Smooth muscle cell (in vitro differentiated cells): ENCODE measurements around the gene EPHA1. TPM values are rescaled to one million over a fixed set of nuclear protein-coding genes. Genes with fewer than 3 reads are reported as not detected.
A peak's percentile ranks its signal among the peaks of the same experiment; 100 is the strongest.

ENCODE experiments used
- DNase-seq: peaks from one replicate; lab custom pipeline; 2025; ENCODE audit not compliant: unreplicated experiment; lab: John Stamatoyannopoulos, UW
- H2AFZ ChIP-seq: fragments of 200-600 bp; sonication (generic); 2 replicates; pipeline ENCODE4 v1.6.0; 2016; ENCODE audit warnings: antibody characterized with exemption, low read depth, mild to moderate bottlenecking
- H3F3A ChIP-seq: fragments of 200-600 bp; sonication (generic); 2 replicates; pipeline ENCODE4 v1.6.0; 2017; ENCODE audit warnings: antibody characterized with exemption, low read depth
- H3K27ac ChIP-seq: fragments of 200-600 bp; sonication (generic); 2 replicates; pipeline ENCODE4 v1.5.1; 2016; ENCODE audit warnings: low read depth, mild to moderate bottlenecking
- H3K27me3 ChIP-seq: fragments of 200-600 bp; sonication (generic); 2 replicates; pipeline ENCODE4 v1.6.1; 2016; ENCODE audit warnings: low read depth, mild to moderate bottlenecking
- H3K36me3 ChIP-seq: fragments of 200-600 bp; sonication (generic); 2 replicates; pipeline ENCODE4 v1.5.1; 2016; ENCODE audit warnings: low read depth
- H3K4me1 ChIP-seq: fragments of 200-600 bp; sonication (generic); 2 replicates; pipeline ENCODE4 v1.5.1; 2016; ENCODE audit warnings: low read depth
- H3K4me2 ChIP-seq: fragments of 200-600 bp; sonication (generic); 2 replicates; pipeline ENCODE4 v1.6.0; 2016; ENCODE audit warnings: mild to moderate bottlenecking
- H3K4me3 ChIP-seq: fragments of 200-600 bp; sonication (generic); 2 replicates; pipeline ENCODE4 v1.5.1; 2016; ENCODE audit warnings: mild to moderate bottlenecking
- H3K79me2 ChIP-seq: fragments of 200-600 bp; sonication (generic); 2 replicates; pipeline ENCODE4 v1.6.0; 2016; ENCODE audit warnings: low read depth, mild to moderate bottlenecking
- H3K9ac ChIP-seq: fragments of 200-600 bp; sonication (generic); 2 replicates; pipeline ENCODE4 v1.6.0; 2016; ENCODE audit warnings: low read depth
- H3K9me3 ChIP-seq: fragments of 200-600 bp; sonication (generic); replicated peaks from 2 replicates; pipeline ENCODE4 v1.5.1; 2016; ENCODE audit warnings: low read depth
- H4K20me1 ChIP-seq: fragments of 200-600 bp; sonication (generic); 2 replicates; pipeline ENCODE4 v1.6.0; 2016; ENCODE audit warnings: low read depth
- WGBS: methylation state at CpG from one replicate; pipeline ENCODE4 v1.1.7; 2016; ENCODE audit warnings: low lambda C conversion rate; 5-methylcytosine and 5-hydroxymethylcytosine counted together
- polyA plus RNA-seq: library from polyadenylated mRNA; unstranded; fragments of >200 nt; fragmentation: Nextera tagmentation; extraction: Ambion mirVana; gene quantifications from 2 replicates; pipeline ENCODE4 v1.2.1, GENCODE V29; 2016
- total RNA-seq: library from RNA; depleted of rRNA; stranded (reverse); fragments of >200 nt; gene quantifications from 2 replicates; pipeline ENCODE4 v1.2.3, GENCODE V29; 2014
- TF ChIP-seq, protein P1 (sequence below): fragments of 200-600 bp; sonication (generic); IDR thresholded peaks from 2 replicates; pipeline ENCODE4 v1.5.1; 2017; ENCODE audit warnings: borderline replicate concordance, mild to moderate bottlenecking, antibody characterized with exemption; ENCODE audit not compliant: insufficient read depth, poor library complexity, severe bottlenecking

EPHA1 gene
- total and polyA plus RNA-seq, 2 experiments from 2014 or later = 8.7 to 19.1 TPM

DNA sequence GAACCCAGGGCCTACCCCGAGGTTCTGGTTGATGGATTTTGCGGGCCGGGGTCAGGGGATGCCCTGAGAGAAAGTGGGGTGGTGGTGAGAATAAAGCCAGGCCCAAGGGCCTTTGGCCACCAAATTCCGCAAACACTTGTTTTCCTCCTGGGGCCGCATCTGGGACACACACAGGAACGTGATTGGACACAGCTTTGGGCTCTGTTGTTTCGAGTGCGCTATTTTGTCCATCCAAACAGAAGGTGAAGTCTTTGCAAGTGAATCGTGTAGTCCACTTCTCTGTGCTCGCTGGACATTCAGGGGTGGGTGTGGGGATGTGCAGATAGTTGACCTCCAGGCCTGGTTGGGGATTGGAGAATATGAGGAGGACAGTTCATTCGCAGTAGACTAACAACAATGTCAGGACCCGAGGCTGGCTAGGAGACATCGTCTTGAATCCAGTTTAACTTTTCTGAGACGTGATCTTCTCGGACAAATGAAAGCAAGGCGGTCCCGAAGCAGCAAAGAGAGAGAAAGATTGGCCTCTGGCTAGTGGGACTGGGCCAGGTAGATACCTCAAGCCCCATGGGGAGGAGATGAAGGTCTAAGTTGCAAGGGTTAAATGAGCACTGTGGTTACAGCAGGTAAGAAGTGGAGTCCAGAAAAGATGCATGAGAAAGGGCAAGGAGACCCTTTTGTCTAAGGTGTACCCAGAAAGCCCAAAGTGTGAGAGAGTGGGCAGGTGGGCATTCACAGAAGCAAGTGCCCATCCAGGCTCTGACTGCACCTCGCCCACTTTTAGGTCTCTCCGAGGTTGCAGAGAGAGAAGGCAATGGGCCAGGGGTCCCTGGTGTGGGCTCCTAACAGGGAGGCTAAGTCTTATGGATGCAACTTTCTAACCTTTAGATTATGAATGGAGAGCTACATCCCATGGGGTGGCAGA lies 45.4 kb downstream of the EPHA1 start:
- Histone ChIP-seq H4K20me1 (no peaks in the 10 kb centered on the region), H3K9ac (no peak overlapping the region), H3K27me3 (peaks cover 76% of the 10 kb centered on the region), H3K79me2 (no peaks in the 10 kb centered on the region), H3K4me1 (no peaks in the 10 kb centered on the region), H3K36me3 (no peaks in the 10 kb centered on the region), H3F3A (no peaks in the 10 kb centered on the region), H3K27ac (no peak overlapping the region), H2AFZ (no peak overlapping the region), H3K4me2 (peak overlapping the region; percentile 92), H3K4me3 (peak overlapping the region; percentile 62), H3K9me3 (no peaks in the 10 kb centered on the region)
- DNase-seq = no peak
- TF ChIP-seq, protein P1, sequence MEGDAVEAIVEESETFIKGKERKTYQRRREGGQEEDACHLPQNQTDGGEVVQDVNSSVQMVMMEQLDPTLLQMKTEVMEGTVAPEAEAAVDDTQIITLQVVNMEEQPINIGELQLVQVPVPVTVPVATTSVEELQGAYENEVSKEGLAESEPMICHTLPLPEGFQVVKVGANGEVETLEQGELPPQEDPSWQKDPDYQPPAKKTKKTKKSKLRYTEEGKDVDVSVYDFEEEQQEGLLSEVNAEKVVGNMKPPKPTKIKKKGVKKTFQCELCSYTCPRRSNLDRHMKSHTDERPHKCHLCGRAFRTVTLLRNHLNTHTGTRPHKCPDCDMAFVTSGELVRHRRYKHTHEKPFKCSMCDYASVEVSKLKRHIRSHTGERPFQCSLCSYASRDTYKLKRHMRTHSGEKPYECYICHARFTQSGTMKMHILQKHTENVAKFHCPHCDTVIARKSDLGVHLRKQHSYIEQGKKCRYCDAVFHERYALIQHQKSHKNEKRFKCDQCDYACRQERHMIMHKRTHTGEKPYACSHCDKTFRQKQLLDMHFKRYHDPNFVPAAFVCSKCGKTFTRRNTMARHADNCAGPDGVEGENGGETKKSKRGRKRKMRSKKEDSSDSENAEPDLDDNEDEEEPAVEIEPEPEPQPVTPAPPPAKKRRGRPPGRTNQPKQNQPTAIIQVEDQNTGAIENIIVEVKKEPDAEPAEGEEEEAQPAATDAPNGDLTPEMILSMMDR = no peak
- WGBS = 42% methylated on average over 19 of the region's 19 CpGs

DNA sequence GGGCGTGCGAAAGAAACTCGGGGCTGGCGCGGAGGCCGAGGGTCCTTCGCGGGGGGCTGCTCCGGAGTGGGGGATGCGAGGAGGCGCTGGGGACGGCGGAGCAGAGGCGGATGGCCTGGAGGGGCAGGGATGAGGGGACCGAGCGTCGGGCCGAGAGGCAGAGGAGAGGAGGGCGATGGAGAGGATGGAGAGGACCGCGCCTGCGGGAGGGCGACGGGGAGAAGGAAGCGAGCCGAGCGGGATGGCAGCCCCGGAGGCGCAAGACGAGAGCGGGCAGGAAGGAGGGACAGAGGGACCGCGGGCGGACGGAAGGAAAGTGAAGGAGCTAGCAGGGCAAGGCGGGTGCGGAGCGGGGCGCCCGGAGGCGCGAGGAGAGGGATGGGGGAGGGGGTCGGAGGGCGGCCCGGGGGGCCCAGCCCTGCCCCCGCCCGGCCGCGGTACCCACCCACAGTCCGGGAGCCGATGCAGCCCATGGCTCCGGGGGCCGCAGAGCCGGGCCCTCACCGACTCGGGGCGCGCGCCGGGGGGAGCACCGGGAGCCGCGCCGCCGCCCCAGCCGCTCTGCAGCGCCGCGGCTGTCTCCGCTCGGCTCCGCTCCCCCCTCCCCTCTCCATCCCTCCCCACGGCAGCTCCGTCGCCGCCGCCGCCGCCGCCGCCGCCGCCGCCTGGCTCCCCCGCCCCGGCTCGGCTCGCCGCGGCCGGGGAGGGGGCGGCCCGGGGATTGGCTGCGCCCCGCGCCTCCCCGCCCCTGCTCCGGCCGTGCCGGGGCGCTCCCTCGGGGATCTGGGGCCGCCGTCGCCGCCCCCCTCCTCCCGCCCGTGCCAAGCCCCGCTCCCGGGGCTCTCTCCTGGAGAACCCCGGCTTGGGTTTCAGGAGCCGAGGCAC lies 46.3 kb downstream of the EPHA1 start, which contains the start of gene FAM131B:
TSS of gene FAM131B (minus strand) at position 583 of the 885 bp plus-strand sequence. CDS start at position 473, 110 bp downstream.
- peak within 1 kb of the TSS; percentile 92 for H3K4me2 ChIP-seq
- WGBS = 0% methylated on average over 12 of the region's 112 CpGs

DNA sequence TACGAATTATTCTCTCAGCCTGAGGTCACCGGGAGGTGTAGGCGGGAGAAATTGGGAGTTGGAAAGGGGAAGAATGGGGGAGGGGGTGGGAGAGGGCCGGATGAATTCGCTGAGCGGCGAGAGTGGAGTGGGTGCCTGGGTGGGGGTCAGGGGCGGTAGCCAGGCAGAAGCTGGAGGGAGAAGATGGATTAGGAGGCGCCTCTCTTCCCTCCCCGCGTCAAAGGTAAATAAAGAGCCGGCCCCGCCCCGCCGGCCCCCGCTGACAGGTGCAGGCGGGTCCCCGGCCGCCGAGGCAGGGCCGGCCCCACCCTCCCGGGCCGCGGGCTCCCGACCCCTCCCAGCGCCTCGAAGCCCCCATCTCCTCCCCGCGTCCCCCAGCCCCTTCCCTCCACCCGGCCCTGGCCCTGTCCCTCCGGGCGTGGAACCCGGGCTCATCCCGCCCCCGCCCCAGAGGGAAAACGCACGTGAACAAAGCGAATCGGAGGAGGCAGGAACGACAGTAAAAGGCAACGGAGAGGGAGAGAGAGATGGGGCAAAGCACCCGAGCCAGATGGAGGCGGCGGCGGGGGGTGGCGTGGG lies 47.0 kb downstream of the EPHA1 start:
- peak overlapping the region; percentile 72 for H2AFZ ChIP-seq

More for the DNA sequence above, 46.3 kb downstream of the EPHA1 start, which contains the start of gene FAM131B:
- H3K79me2 ChIP-seq = no peaks in the 10 kb centered on the region
- H3F3A ChIP-seq = no peaks in the 10 kb centered on the region
- no peak for DNase-seq
- no peaks in the 10 kb centered on the region for H3K36me3 ChIP-seq
- H3K9me3 ChIP-seq = no peaks in the 10 kb centered on the region
- H4K20me1 ChIP-seq = no peaks in the 10 kb centered on the region
- peak within 1 kb of the TSS; percentile 72 for H2AFZ ChIP-seq
- H3K4me3 ChIP-seq = peak within 1 kb of the TSS; percentile 62
- H3K4me1 ChIP-seq = no peaks in the 10 kb centered on the region
- TF ChIP-seq, protein P1 = no peak
- no peak within 1 kb of the TSS for H3K27ac ChIP-seq
- peaks cover 76% of the 10 kb centered on the region for H3K27me3 ChIP-seq
- H3K9ac ChIP-seq = no peak within 1 kb of the TSS

More for the DNA sequence above, 47.0 kb downstream of the EPHA1 start:
- WGBS = 4% methylated on average over 18 of the region's 46 CpGs
- Histone ChIP-seq H3F3A (no peaks in the 10 kb centered on the region), H3K9ac (no peak overlapping the region), H3K4me2 (peak overlapping the region; percentile 92), H3K27me3 (peaks cover 73% of the 10 kb centered on the region), H4K20me1 (no peaks in the 10 kb centered on the region), H3K4me3 (peak overlapping the region; percentile 62), H3K4me1 (no peaks in the 10 kb centered on the region), H3K9me3 (no peaks in the 10 kb centered on the region), H3K27ac (no peak overlapping the region), H3K79me2 (no peaks in the 10 kb centered on the region), H3K36me3 (no peaks in the 10 kb centered on the region)
- DNase-seq = no peak
- TF ChIP-seq, protein P1 = no peak
